GM12891 (cell line): ENCODE results near the gene TUBA1A.
"Not testable (repeated sequence)": the region's sequence is repeated elsewhere in the genome, so short reads cannot be mapped to it uniquely, and the experiment has no call there.

Experiments used
- POLR2A ChIP-seq: IDR thresholded peaks from 2 replicates; pipeline ENCODE4 v1.6.1; 2011; ENCODE audit warnings: low read depth, low read length, control low read depth
- POLR2AphosphoS5 ChIP-seq: IDR thresholded peaks from 2 replicates; pipeline ENCODE4 v1.6.1; 2011; ENCODE audit warnings: low read depth, low read length, control low read depth
- POU2F2 ChIP-seq: IDR thresholded peaks from 2 replicates; pipeline ENCODE4 v1.6.1; 2011; ENCODE audit warnings: low read depth, mild to moderate bottlenecking, control low read depth, low read length, moderate library complexity
- SPI1 ChIP-seq: IDR thresholded peaks from 2 replicates; pipeline ENCODE4 v1.6.1; 2011; ENCODE audit warnings: low read depth, low read length, control low read depth
- TAF1 ChIP-seq: IDR thresholded peaks from 2 replicates; pipeline ENCODE4 v1.6.1; 2011; ENCODE audit warnings: low read depth, low read length, control low read depth

GRCh38 chr12:49161901-49162300 is 27.0 kb downstream of the TUBA1A start:
- not testable (repeated sequence) for TF ChIP-seq POLR2A, SPI1, POU2F2, POLR2AphosphoS5, TAF1
